Ovary (tissue), 9 donors: ENCODE results near the gene SGK1. TPM values are rescaled to one million over a fixed set of nuclear protein-coding genes. Genes with fewer than 3 reads are reported as not detected.

Source experiments
- DNase-seq, 5 donors: peaks; one replicate each; pipeline ENCODE4 v3.0.0-alpha.2; 2019 to 2020
- H3K27ac ChIP-seq, 2 donors: fragments of 200-600 bp; one replicate each; pipeline versions ENCODE4 v1.5.1 to v1.8.0; 2019 to 2022
- H3K27me3 ChIP-seq: fragments of 200-600 bp; one replicate; pipeline ENCODE4 v1.8.0; 2022
- H3K36me3 ChIP-seq: fragments of 200-600 bp; sonication (generic); one replicate; pipeline ENCODE4 v1.5.1; 2019
- H3K4me1 ChIP-seq: one replicate; pipeline ENCODE4 v1.8.1; 2013; ENCODE audit warnings: mild to moderate bottlenecking, moderate library complexity; ENCODE audit not compliant: insufficient read depth
- H3K4me3 ChIP-seq: fragments of 200-600 bp; sonication (generic); one replicate; pipeline ENCODE4 v1.5.1; 2017
- H3K9me3 ChIP-seq, 2 donors: fragments of 200-600 bp in 1 of 2; sonication (generic) in 1 of 2; one replicate each; pipeline versions ENCODE4 v1.5.1 to v1.8.1; 2013 to 2019; ENCODE audit warnings: mild to moderate bottlenecking in 1 of 2, moderate library complexity in 1 of 2
- EP300 ChIP-seq: sonication (generic); formaldehyde crosslinking; IDR thresholded peaks from one replicate; pipeline ENCODE4 v1.6.1; 2017; ENCODE audit warnings: antibody characterized with exemption
- POLR2A ChIP-seq: fragments of 450-650 bp; IDR thresholded peaks from one replicate; pipeline ENCODE4 v1.6.1; 2017; ENCODE audit warnings: antibody characterized with exemption, mild to moderate bottlenecking, moderate library complexity
- WGBS, 3 donors: extraction: QIAGEN DNeasy Blood & Tissue Kit in 1 of 3; methylation state at CpG; one replicate each; pipeline versions ENCODE4 v1.1.5 to v1.1.7; 2013 to 2017; 5-methylcytosine and 5-hydroxymethylcytosine counted together
- intact Hi-C, 4 donors: fragments of 100-400 bp; cut with DNase I; formaldehyde crosslinking; loops; one replicate each; pipeline versions ENCODE4 v1.11.0 to v1.15.1; 2022 to 2023
- polyA plus RNA-seq, 2 donors: library from polyadenylated mRNA; stranded (reverse); fragments of 200-250 nt in 1 of 2; fragments of 350-450 nt in 1 of 2; fragmentation: Illumina TruSeq in 1 of 2; extraction: RNeasy Lipid Tissue Mini Kit (QIAGEN cat#74804) in 1 of 2; gene quantifications; one replicate each; pipeline ENCODE4 v1.2.3, GENCODE V29; 2013 to 2014
- total RNA-seq, 7 donors: library from RNA; depleted of rRNA in 2 of 7; stranded (reverse); fragments of >200 nt in 2 of 7; fragmentation: NEBNext Ultra II Directional in 3 of 7; extraction: Animal tissue kit (Norgen Biotek cat#: 25700) in 3 of 7; gene quantifications; one replicate each; pipeline versions ENCODE4 v1.1.0 to v1.2.4, GENCODE V29; 2016 to 2023
- TF ChIP-seq, protein P1 (sequence below), 3 donors: fragments of 450-650 bp in 2 of 3; fragments of 200-600 bp in 1 of 3; IDR thresholded peaks; one replicate each; pipeline versions ENCODE4 v1.5.1 to v1.8.0; 2016 to 2022; ENCODE audit warnings: antibody characterized with exemption in 3 of 3, mild to moderate bottlenecking in 1 of 3
- donor health status: DM: no; HTN: no; CAD: no; lungs with moderate emphysema.
- donor health status: DM: no; HTN: no; CAD: no.
- donor health status: Bipolar disorder and iron deficiency.
- donor health status: DM: yes; HTN: yes; CAD: no.
- donor health status: DM: no; HTN: no; CAD: no.
- donor health status: DM: yes; HTN: yes; CAD: no.

The SGK1 gene
- total and polyA plus RNA-seq, 9 donors: 124 to 610 (median 174) TPM

DNA sequence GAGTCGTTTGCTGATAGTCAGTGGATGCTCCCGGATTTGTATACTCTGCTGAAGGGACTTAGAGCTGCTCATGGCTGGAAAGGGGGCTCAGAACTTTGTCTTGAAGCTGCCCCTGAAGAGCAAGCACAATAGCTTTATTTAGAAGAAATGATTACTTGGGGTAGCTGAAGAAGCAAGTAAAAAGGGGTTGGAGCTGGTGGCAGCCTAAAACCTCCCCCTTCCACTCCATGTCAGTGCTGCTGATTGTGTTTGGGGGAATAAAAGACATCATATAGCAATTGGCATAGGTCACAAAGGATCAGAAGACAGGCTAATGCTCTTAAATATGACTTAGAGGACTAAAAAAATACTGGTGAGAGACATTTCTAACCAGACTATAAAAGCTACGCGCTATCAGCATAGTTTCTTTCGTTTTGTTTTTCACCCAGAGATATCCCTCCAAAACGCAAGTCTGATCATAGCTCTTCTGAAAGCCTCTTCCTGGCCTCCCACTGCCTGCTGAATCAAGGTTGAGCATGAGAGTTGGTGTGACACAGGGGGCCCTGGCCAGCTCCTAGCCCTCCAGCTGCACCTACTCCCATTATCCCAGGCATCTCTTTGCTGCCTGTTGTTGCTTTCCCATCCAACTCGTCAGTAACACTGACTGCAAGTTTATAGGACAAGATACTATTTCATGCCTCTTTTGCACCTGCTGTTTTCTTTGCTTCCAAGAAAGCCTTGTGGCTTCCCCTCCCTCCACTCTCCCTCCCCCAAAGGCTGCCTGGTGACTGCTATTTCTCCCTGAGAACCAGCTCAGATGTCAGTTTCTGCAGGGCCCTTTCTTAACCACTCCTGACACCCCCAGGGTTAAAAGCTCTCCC is 33.9 kb upstream of the SGK1 start:
- intact Hi-C loops: no loop called here

DNA sequence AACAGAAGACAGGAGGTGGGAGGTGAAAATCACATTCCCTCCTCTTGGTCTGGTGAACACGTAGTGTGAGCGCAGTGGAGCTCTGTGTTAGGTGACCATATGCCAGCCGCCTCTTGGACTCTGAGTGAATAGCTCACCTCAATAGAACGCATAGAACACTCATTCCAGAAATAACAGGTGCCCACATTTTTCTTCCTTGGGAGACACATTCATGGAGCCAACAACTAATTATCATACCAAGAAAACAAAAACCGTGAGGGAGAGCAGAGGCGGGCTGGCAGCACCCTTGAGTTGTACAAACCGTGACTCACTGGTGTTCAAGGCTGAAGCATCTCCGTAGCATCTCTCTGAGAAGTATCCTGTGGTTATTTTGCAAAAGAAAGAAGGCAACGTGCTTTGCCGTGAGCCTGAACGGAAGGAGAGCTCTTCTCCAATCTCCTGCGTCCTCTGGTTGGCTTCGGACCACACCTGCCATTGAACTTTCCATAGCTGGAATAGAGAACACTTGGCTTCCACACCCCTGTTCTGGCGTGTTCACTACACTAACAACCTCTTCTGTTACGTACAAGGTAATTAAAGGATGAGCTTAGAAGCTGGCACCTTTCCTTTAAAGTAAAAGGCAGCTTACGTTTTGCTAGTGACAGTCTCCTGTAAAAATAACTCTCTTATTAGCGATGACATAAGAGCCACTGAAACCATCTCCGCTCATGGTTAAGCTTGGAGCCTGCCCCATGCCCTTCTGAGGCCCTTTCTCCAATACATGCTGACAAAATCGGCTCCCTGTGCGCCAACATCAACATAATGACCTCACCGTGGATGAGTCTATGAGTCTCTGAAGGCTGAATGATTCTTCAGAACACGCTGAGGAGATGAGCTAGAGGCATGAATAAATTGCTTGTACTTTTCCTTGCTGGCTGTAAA is 30.2 kb upstream of the SGK1 start:
- WGBS, 3 donors: 69 to 82% (median 70%) methylated on average over 22 of the region's 22 CpGs
- Histone ChIP-seq H3K36me3 (no peaks in the 10 kb centered on the region), H3K9me3 (no peaks in the 10 kb centered on the region), H3K27ac (peak overlapping the region in 1 of 2 donors; percentile 28), H3K4me1 (peaks cover 1% of the 10 kb centered on the region), H3K27me3 (no peaks in the 10 kb centered on the region), H3K4me3 (no peak overlapping the region)
- DNase-seq: peak; percentile 36 to 65 (median 44)
- intact Hi-C loops: no loop called here
- TF ChIP-seq, protein P1, sequence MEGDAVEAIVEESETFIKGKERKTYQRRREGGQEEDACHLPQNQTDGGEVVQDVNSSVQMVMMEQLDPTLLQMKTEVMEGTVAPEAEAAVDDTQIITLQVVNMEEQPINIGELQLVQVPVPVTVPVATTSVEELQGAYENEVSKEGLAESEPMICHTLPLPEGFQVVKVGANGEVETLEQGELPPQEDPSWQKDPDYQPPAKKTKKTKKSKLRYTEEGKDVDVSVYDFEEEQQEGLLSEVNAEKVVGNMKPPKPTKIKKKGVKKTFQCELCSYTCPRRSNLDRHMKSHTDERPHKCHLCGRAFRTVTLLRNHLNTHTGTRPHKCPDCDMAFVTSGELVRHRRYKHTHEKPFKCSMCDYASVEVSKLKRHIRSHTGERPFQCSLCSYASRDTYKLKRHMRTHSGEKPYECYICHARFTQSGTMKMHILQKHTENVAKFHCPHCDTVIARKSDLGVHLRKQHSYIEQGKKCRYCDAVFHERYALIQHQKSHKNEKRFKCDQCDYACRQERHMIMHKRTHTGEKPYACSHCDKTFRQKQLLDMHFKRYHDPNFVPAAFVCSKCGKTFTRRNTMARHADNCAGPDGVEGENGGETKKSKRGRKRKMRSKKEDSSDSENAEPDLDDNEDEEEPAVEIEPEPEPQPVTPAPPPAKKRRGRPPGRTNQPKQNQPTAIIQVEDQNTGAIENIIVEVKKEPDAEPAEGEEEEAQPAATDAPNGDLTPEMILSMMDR (IDR thresholded peaks at IDR 0.05): no peak
- no peak for TF ChIP-seq EP300
- TF ChIP-seq POLR2A: no peak

More for the DNA sequence above, 33.9 kb upstream of the SGK1 start:
- Histone ChIP-seq H3K9me3 (no peaks in the 10 kb centered on the region), H3K27ac (peak overlapping the region; percentile 10 to 77), H3K4me3 (no peak overlapping the region), H3K36me3 (no peaks in the 10 kb centered on the region), H3K4me1 (peaks cover 1% of the 10 kb centered on the region), H3K27me3 (no peaks in the 10 kb centered on the region)
- DNase-seq: peak in 2 of 5 donors; percentile 19 to 24
- WGBS, 3 donors: 25 to 40% (median 30%) methylated on average over 7 of the region's 7 CpGs
- TF ChIP-seq EP300: no peak

DNA sequence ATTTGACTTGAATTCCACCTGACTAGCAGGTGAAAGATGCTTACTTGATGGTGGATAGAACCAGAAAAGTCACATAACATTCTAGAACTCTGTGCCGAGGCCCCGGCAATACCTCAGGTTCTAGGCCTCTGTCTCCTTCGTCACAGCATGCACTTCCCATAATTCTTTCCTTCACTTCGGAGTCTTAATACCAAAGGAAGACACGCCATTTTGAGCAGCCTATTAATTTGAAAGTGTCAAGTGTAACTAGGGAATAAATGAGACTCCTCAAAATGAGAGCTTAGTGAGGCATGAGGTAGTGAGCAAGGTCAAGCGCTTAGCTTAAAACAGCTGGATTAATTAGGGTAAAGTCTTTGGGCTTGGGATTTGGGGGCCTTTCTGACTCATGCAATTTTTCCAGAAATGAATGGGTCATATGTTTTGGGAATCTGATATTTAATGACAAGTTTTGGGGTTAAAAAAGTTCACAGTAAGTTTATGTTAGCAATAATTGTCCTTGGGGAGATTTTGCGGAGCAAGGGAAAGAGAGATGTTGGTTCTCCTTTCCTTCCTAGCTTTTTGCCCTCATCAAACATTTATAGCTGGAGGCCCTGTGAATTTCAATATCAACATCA is 29.1 kb upstream of the SGK1 start:
- H3K4me1 ChIP-seq: peaks cover 1% of the 10 kb centered on the region
- no peaks in the 10 kb centered on the region for H3K9me3 ChIP-seq
- peak overlapping the region in 1 of 2 donors; percentile 28 for H3K27ac ChIP-seq
- intact Hi-C loops: no loop called here
- 93 to 97% (median 97%) methylated on average over 7 of the region's 7 CpGs for WGBS, 3 donors
- H3K27me3 ChIP-seq: no peaks in the 10 kb centered on the region
- no peaks in the 10 kb centered on the region for H3K36me3 ChIP-seq
- H3K4me3 ChIP-seq: no peak overlapping the region
- TF ChIP-seq EP300 (no peak), POLR2A (no peak)
- TF ChIP-seq, protein P1 (IDR thresholded peaks at IDR 0.05): no peak
- no peak for DNase-seq

DNA sequence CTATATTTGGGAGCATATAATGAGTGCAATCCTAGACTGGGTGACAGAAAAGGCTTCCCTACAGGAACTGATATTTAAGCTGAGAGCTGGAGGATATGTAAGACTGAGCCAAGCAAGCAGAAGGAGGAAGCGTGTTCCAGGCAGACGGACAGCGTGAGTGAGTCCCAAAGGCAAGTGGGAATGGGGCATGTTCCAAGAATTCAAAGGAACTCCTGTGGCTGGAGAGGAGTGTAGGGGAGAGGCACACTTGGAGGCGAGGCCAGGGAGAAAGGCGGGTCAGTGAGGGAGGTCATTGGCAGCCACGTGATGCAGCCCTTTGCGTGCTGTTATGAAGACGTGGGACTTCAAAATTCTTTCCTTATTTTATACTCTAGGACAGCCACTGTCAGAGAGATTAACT is 27.9 kb upstream of the SGK1 start:
- H3K9me3 ChIP-seq: no peaks in the 10 kb centered on the region
- H3K27ac ChIP-seq: no peak overlapping the region
- no peak overlapping the region for H3K4me3 ChIP-seq
- H3K36me3 ChIP-seq: no peaks in the 10 kb centered on the region
- peak in 3 of 5 donors; percentile 22 to 32 (median 23) for DNase-seq
- H3K4me1 ChIP-seq: no peaks in the 10 kb centered on the region
- no peak for TF ChIP-seq POLR2A
- no peak for TF ChIP-seq EP300
- TF ChIP-seq, protein P1 (IDR thresholded peaks at IDR 0.05): no peak
- intact Hi-C loops: no loop called here
- H3K27me3 ChIP-seq: no peaks in the 10 kb centered on the region
- WGBS, 3 donors: 61 to 79% (median 76%) methylated on average over 8 of the region's 8 CpGs
